Measurements from ENCODE around the gene PA2G4.
"Not testable (repeated sequence)": the region's sequence is repeated elsewhere in the genome, so short reads cannot be mapped to it uniquely, and the experiment has no call there.

Gene PA2G4

GRCh38 chr12:56154818-56155217, 50.5 kb downstream of the PA2G4 start:
- no peak for DNase-seq

- no peak for DNase-seq
Observed at GRCh38 chr12:56155256-56155845, 51.0 kb downstream of the PA2G4 start.

- not testable (repeated sequence) for DNase-seq
Observed at GRCh38 chr12:56156464-56157200, 52.3 kb downstream of the PA2G4 start.

- peak; percentile 71 for DNase-seq
Observed at GRCh38 chr12:56157201-56158028, 53.1 kb downstream of the PA2G4 start.

- peak; percentile 95 for DNase-seq
Observed at GRCh38 chr12:56158029-56158925, 53.9 kb downstream of the PA2G4 start, which contains the start of gene MYL6. TSS of gene MYL6 (plus strand) at chr12:56158359. CDS start at chr12:56158402, 43 bp downstream.

GRCh38 chr12:56158926-56159461, 54.6 kb downstream of the PA2G4 start:
- peak; percentile 45 for DNase-seq

- DNase-seq, result no peak
Observed at GRCh38 chr12:56159482-56160192, 55.3 kb downstream of the PA2G4 start.

- DNase-seq, result peak; percentile 64
Observed at GRCh38 chr12:56160193-56160763, 55.9 kb downstream of the PA2G4 start.

GRCh38 chr12:56160894-56161689, 56.7 kb downstream of the PA2G4 start:
- no peak for DNase-seq

- no peak for DNase-seq
Observed at GRCh38 chr12:56161690-56162351, 57.5 kb downstream of the PA2G4 start.

- no peak for DNase-seq
Observed at GRCh38 chr12:56162468-56163290, 58.3 kb downstream of the PA2G4 start.
